HEK293 (cell line): Measurements from ENCODE around the gene CMTM4.

ENCODE experiments used
- CTCF ChIA-PET: fragments of 350-600 bp; formaldehyde crosslinking; extraction: SDS; loops from one replicate; lab custom pipeline; 2021; ENCODE audit warnings: antibody characterized with exemption; lab: Yijun Ruan, JAX
- POLR2A ChIA-PET: fragments of 300-600 bp; formaldehyde crosslinking; extraction: SDS; loops from one replicate; lab custom pipeline; 2020; ENCODE audit warnings: antibody characterized with exemption, inconsistent platforms; lab: Yijun Ruan, JAX
- H3K27ac ChIP-seq: fragments of 200-500 bp; sonication (Bioruptor generic); 2 replicates; pipeline ENCODE4 v1.5.1; 2014; ENCODE audit warnings: low read depth, low read length, control low read depth, inconsistent platforms; ENCODE audit errors: extremely low read depth
- H3K36me3 ChIP-seq, 2 experiments: fragments of 200-500 bp in 1 of 2; sonication (Bioruptor generic) in 1 of 2; 1 replicate in 1 of 2; 2 replicates in 1 of 2; pipeline ENCODE4 v1.5.1; 2014 to 2017; ENCODE audit warnings: inconsistent platforms in 2 of 2, low read length in 2 of 2; ENCODE audit not compliant: control insufficient read depth in 2 of 2, insufficient read depth in 1 of 2
- H3K4me1 ChIP-seq: fragments of 200-500 bp; sonication (Bioruptor generic); 2 replicates; pipeline ENCODE4 v1.5.1; 2014; ENCODE audit warnings: mild to moderate bottlenecking, low read length, inconsistent platforms; ENCODE audit not compliant: control insufficient read depth, insufficient read depth
- H3K4me3 ChIP-seq: 2 replicates; pipeline ENCODE4 v1.5.1; 2011; ENCODE audit warnings: low read depth, mild to moderate bottlenecking, control low read depth, low read length, moderate library complexity
- H3K9me3 ChIP-seq: fragments of 200-500 bp; sonication (Bioruptor generic); 2 replicates; pipeline ENCODE4 v1.5.1; 2014; ENCODE audit warnings: low read depth, low read length, inconsistent platforms; ENCODE audit not compliant: control insufficient read depth, insufficient read depth
- EGR2 ChIP-seq: fragments of 450-650 bp; formaldehyde crosslinking; IDR thresholded peaks from 2 replicates; pipeline ENCODE4 v1.5.1; 2016; ENCODE audit warnings: low read depth, missing biosample characterization, missing genetic modification characterization
- KLF1 ChIP-seq: fragments of 450-650 bp; formaldehyde crosslinking; IDR thresholded peaks from 2 replicates; pipeline ENCODE4 v1.5.1; 2016; ENCODE audit warnings: missing biosample characterization, missing genetic modification characterization
- KLF10 ChIP-seq: fragments of 450-650 bp; IDR thresholded peaks from 2 replicates; pipeline ENCODE4 v1.5.1; 2018; ENCODE audit warnings: missing biosample characterization, mild to moderate bottlenecking, missing genetic modification characterization
- SP7 ChIP-seq: fragments of 450-650 bp; formaldehyde crosslinking; IDR thresholded peaks from 2 replicates; pipeline ENCODE4 v1.5.1; 2016; ENCODE audit warnings: missing biosample characterization, missing genetic modification characterization
- TRIM28 ChIP-seq: IDR thresholded peaks from 2 replicates; pipeline ENCODE4 v1.6.1; 2011; ENCODE audit warnings: low read length, control low read depth, borderline replicate concordance
- WT1 ChIP-seq: fragments of 450-650 bp; formaldehyde crosslinking; IDR thresholded peaks from 2 replicates; pipeline ENCODE4 v1.5.1; 2016; ENCODE audit warnings: missing biosample characterization, missing genetic modification characterization
- ZBTB48 ChIP-seq: fragments of 450-650 bp; formaldehyde crosslinking; IDR thresholded peaks from 2 replicates; pipeline ENCODE4 v1.5.1; 2016; ENCODE audit warnings: missing biosample characterization, missing genetic modification characterization
- ZNF132 ChIP-seq: fragments of 450-650 bp; formaldehyde crosslinking; IDR thresholded peaks from 2 replicates; pipeline ENCODE4 v1.5.1; 2017; ENCODE audit warnings: missing biosample characterization, missing genetic modification characterization, borderline replicate concordance
- ZNF138 ChIP-seq: fragments of 450-650 bp; formaldehyde crosslinking; IDR thresholded peaks from 2 replicates; pipeline ENCODE4 v1.5.1; 2016; ENCODE audit warnings: missing biosample characterization, missing genetic modification characterization, borderline replicate concordance
- ZNF146 ChIP-seq: fragments of 450-650 bp; formaldehyde crosslinking; IDR thresholded peaks from 2 replicates; pipeline ENCODE4 v1.5.1; 2016; ENCODE audit warnings: missing biosample characterization, missing genetic modification characterization
- ZNF16 ChIP-seq: fragments of 450-650 bp; formaldehyde crosslinking; IDR thresholded peaks from 2 replicates; pipeline ENCODE4 v1.5.1; 2016; ENCODE audit warnings: low read depth, missing biosample characterization, missing genetic modification characterization
- ZNF169 ChIP-seq: fragments of 450-650 bp; formaldehyde crosslinking; IDR thresholded peaks from 2 replicates; pipeline ENCODE4 v1.5.1; 2016; ENCODE audit warnings: missing biosample characterization, missing genetic modification characterization
- ZNF174 ChIP-seq: fragments of 450-650 bp; formaldehyde crosslinking; IDR thresholded peaks from 2 replicates; pipeline ENCODE4 v1.5.0; 2017; ENCODE audit warnings: missing biosample characterization, mild to moderate bottlenecking, missing genetic modification characterization
- ZNF433 ChIP-seq: fragments of 450-650 bp; formaldehyde crosslinking; IDR thresholded peaks from 2 replicates; pipeline ENCODE4 v1.5.1; 2016; ENCODE audit warnings: missing biosample characterization, missing genetic modification characterization, low read depth
- ZNF501 ChIP-seq: fragments of 450-650 bp; formaldehyde crosslinking; IDR thresholded peaks from 2 replicates; pipeline ENCODE4 v1.5.1; 2016; ENCODE audit warnings: missing biosample characterization, missing genetic modification characterization
- ZNF621 ChIP-seq: fragments of 450-650 bp; formaldehyde crosslinking; IDR thresholded peaks from 2 replicates; pipeline ENCODE4 v1.5.1; 2017; ENCODE audit warnings: missing biosample characterization, missing genetic modification characterization
- ZNF658 ChIP-seq: fragments of 450-650 bp; formaldehyde crosslinking; IDR thresholded peaks from 2 replicates; pipeline ENCODE4; 2016; ENCODE audit warnings: missing biosample characterization, missing genetic modification characterization
- ZNF707 ChIP-seq: fragments of 450-650 bp; formaldehyde crosslinking; IDR thresholded peaks from 2 replicates; pipeline ENCODE4 v1.5.1; 2016; ENCODE audit warnings: missing biosample characterization, missing genetic modification characterization
- ZNF76 ChIP-seq: fragments of 450-650 bp; formaldehyde crosslinking; IDR thresholded peaks from 2 replicates; pipeline ENCODE4; 2016; ENCODE audit warnings: low read depth, missing biosample characterization, missing genetic modification characterization, borderline replicate concordance
- ZNF768 ChIP-seq: fragments of 450-650 bp; formaldehyde crosslinking; IDR thresholded peaks from 2 replicates; pipeline ENCODE4 v1.5.1; 2018; ENCODE audit warnings: missing biosample characterization, mild to moderate bottlenecking, missing genetic modification characterization
- ZSCAN16 ChIP-seq: fragments of 450-650 bp; formaldehyde crosslinking; IDR thresholded peaks from 2 replicates; pipeline ENCODE4 v1.5.1; 2016; ENCODE audit warnings: missing biosample characterization, missing genetic modification characterization
- ZSCAN30 ChIP-seq: fragments of 450-650 bp; IDR thresholded peaks from 2 replicates; pipeline ENCODE4 v1.5.1; 2018; ENCODE audit warnings: missing biosample characterization, mild to moderate bottlenecking, missing genetic modification characterization, moderate library complexity
- ZXDB ChIP-seq: fragments of 450-650 bp; formaldehyde crosslinking; IDR thresholded peaks from 2 replicates; pipeline ENCODE4 v1.5.1; 2016; ENCODE audit warnings: missing biosample characterization, missing genetic modification characterization
- TF ChIP-seq, protein P1 (sequence below): fragments of 450-650 bp; formaldehyde crosslinking; IDR thresholded peaks from 2 replicates; pipeline ENCODE4 v1.5.1; 2016; ENCODE audit warnings: missing biosample characterization, missing genetic modification characterization
- TF ChIP-seq, protein P2 (sequence below): fragments of 450-650 bp; formaldehyde crosslinking; conservative IDR thresholded peaks from 2 replicates; pipeline ENCODE4 v1.5.1; 2016; ENCODE audit warnings: low read depth, missing biosample characterization, missing genetic modification characterization
- TF ChIP-seq, protein P3 (sequence below): fragments of 450-650 bp; formaldehyde crosslinking; IDR thresholded peaks from 2 replicates; pipeline ENCODE4 v1.5.1; 2016; ENCODE audit warnings: missing biosample characterization, missing genetic modification characterization
- TF ChIP-seq, protein P4 (sequence below): fragments of 450-650 bp; formaldehyde crosslinking; IDR thresholded peaks from 2 replicates; pipeline ENCODE4 v1.5.1; 2016; ENCODE audit warnings: missing biosample characterization, missing genetic modification characterization
- TF ChIP-seq, protein P5 (sequence below): fragments of 450-650 bp; formaldehyde crosslinking; IDR thresholded peaks from 2 replicates; pipeline ENCODE4 v1.5.1; 2016; ENCODE audit warnings: missing biosample characterization, missing genetic modification characterization

Gene CMTM4

DNA sequence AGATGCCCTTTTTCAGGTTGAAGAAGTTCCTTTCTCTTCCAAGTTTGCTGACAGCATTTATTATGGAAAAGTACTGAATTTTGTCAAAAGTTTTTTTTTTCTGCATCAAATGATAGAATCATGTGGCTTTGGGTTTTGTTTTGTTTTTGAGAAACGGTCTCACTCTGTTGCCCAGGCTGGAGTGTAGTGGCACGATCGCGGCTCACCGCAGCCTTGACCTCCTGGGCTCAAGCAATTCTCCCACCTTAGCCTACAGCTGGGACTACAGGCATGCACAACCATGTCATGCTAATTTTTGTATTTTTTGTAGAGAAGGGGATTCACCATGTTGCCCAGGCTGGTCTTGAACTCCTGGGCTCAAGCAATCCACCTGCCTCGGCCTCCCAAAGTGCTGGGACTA lies 7.3 kb downstream of the CMTM4 start (continued):
- TF ChIP-seq EGR2 (tag by site-specific recombination), result no peak
- no peak for TF ChIP-seq ZNF76
- TF ChIP-seq, all 188 proteins: peak for 0

DNA sequence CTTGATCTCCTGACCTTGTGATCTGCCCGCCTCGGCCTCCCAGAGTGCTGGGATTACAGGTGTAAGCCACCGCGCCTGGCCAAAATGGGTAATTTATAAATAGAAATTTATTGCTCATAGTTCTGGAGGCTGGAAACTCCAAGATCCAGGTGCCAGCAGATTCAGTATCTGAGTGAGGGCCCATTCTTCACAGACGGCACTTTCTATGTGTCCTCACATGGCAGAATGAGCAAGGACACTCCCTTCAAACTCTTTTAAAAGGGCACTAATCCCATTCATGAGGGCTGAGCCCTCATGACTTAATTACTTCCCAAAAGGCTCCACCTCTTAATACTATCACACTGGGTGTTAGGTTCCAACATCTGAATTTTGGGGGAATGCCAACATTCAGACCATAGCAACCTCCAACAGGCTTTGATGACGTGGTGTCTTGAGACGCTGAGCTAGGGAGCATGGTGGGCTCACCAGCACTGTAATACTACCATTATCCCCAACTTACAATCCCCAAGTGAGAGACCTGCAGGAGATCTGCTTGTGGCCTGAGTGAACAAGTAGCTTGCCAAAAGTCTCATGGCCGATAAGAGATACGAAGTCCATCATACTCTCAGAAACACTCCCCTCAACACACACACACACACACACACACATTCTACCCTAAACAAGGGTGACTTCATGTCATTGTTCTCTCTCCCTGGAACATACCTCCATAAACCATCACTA lies 8.5 kb downstream of the CMTM4 start:
- Histone ChIP-seq H3K4me3 (no peak overlapping the region), H3K9me3 (no peaks in the 10 kb centered on the region), H3K36me3 (peaks cover 0 to 4% of the 10 kb centered on the region in 2 experiments; a peak in 1 of 3 replicates), H3K27ac (no peak overlapping the region), H3K4me1 (peaks cover 6% of the 10 kb centered on the region; the same call in 1 of the 2 replicates)
- POLR2A ChIA-PET, result interaction anchor here (0.7 kb wide), 1 partner anchor 12 kb away, joined by 6 read pairs; no protein-coding TSS in a partner anchor
- CTCF ChIA-PET, result interaction anchor here (0.6 to 1.0 kb wide), 2 partner anchors 25 to 85 kb away, joined by 3 to 4 read pairs; no protein-coding TSS in a partner anchor
- TF ChIP-seq, protein P1, sequence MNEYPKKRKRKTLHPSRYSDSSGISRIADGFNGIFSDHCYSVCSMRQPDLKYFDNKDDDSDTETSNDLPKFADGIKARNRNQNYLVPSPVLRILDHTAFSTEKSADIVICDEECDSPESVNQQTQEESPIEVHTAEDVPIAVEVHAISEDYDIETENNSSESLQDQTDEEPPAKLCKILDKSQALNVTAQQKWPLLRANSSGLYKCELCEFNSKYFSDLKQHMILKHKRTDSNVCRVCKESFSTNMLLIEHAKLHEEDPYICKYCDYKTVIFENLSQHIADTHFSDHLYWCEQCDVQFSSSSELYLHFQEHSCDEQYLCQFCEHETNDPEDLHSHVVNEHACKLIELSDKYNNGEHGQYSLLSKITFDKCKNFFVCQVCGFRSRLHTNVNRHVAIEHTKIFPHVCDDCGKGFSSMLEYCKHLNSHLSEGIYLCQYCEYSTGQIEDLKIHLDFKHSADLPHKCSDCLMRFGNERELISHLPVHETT (tag by site-specific recombination), result peak; percentile 65; the same call in 1 of the 2 replicates
- TF ChIP-seq ZNF174 (tag by site-specific recombination) (no peak), WT1 (tag by site-specific recombination) (no peak; the same call in none of the 2 replicates), ZSCAN30 (tag by site-specific recombination) (no peak), ZNF433 (no peak), ZNF501 (no peak), ZXDB (tag by site-specific recombination) (peak; percentile 76), ZNF146 (tag by site-specific recombination) (no peak), ZNF132 (tag by site-specific recombination) (no peak), ZNF621 (no peak), ZNF768 (tag by site-specific recombination) (no peak), ZNF138 (tag by site-specific recombination) (no peak), KLF10 (no peak), KLF1 (peak; percentile 35), ZNF169 (peak; percentile 28; the same call in 1 of the 2 replicates), SP7 (tag by site-specific recombination) (peak; percentile 72), ZBTB48 (peak; percentile 80), ZNF707 (tag by site-specific recombination) (no peak), TRIM28 (no peak), EGR2 (tag by site-specific recombination) (no peak), ZSCAN16 (tag by site-specific recombination) (no peak), ZNF658 (tag by site-specific recombination) (no peak), ZNF16 (tag by site-specific recombination) (no peak)
- TF ChIP-seq, protein P2, sequence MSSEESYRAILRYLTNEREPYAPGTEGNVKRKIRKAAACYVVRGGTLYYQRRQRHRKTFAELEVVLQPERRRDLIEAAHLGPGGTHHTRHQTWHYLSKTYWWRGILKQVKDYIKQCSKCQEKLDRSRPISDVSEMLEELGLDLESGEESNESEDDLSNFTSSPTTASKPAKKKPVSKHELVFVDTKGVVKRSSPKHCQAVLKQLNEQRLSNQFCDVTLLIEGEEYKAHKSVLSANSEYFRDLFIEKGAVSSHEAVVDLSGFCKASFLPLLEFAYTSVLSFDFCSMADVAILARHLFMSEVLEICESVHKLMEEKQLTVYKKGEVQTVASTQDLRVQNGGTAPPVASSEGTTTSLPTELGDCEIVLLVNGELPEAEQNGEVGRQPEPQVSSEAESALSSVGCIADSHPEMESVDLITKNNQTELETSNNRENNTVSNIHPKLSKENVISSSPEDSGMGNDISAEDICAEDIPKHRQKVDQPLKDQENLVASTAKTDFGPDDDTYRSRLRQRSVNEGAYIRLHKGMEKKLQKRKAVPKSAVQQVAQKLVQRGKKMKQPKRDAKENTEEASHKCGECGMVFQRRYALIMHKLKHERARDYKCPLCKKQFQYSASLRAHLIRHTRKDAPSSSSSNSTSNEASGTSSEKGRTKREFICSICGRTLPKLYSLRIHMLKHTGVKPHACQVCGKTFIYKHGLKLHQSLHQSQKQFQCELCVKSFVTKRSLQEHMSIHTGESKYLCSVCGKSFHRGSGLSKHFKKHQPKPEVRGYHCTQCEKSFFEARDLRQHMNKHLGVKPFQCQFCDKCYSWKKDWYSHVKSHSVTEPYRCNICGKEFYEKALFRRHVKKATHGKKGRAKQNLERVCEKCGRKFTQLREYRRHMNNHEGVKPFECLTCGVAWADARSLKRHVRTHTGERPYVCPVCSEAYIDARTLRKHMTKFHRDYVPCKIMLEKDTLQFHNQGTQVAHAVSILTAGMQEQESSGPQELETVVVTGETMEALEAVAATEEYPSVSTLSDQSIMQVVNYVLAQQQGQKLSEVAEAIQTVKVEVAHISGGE (tag by site-specific recombination), result no peak
- TF ChIP-seq, protein P3, sequence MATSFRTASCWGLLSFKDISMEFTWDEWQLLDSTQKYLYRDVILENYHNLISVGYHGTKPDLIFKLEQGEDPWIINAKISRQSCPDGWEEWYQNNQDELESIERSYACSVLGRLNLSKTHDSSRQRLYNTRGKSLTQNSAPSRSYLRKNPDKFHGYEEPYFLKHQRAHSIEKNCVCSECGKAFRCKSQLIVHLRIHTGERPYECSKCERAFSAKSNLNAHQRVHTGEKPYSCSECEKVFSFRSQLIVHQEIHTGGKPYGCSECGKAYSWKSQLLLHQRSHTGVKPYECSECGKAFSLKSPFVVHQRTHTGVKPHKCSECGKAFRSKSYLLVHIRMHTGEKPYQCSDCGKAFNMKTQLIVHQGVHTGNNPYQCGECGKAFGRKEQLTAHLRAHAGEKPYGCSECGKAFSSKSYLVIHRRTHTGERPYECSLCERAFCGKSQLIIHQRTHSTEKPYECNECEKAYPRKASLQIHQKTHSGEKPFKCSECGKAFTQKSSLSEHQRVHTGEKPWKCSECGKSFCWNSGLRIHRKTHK (tag by site-specific recombination), result no peak
- TF ChIP-seq, protein P4, sequence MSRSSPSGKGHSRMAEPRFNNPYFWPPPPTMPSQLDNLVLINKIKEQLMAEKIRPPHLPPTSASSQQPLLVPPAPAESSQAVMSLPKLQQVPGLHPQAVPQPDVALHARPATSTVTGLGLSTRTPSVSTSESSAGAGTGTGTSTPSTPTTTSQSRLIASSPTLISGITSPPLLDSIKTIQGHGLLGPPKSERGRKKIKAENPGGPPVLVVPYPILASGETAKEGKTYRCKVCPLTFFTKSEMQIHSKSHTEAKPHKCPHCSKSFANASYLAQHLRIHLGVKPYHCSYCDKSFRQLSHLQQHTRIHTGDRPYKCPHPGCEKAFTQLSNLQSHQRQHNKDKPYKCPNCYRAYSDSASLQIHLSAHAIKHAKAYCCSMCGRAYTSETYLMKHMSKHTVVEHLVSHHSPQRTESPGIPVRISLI, result no peak
- TF ChIP-seq, protein P5, sequence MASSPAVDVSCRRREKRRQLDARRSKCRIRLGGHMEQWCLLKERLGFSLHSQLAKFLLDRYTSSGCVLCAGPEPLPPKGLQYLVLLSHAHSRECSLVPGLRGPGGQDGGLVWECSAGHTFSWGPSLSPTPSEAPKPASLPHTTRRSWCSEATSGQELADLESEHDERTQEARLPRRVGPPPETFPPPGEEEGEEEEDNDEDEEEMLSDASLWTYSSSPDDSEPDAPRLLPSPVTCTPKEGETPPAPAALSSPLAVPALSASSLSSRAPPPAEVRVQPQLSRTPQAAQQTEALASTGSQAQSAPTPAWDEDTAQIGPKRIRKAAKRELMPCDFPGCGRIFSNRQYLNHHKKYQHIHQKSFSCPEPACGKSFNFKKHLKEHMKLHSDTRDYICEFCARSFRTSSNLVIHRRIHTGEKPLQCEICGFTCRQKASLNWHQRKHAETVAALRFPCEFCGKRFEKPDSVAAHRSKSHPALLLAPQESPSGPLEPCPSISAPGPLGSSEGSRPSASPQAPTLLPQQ (tag by site-specific recombination), result 0 out of 2 replicates have a peak, but pooled peaks have one; percentile 22
